Immature natural killer cell (primary cell): Measurements from ENCODE around the gene PRKAG2. TPM values are rescaled to one million over a fixed set of nuclear protein-coding genes. Genes with fewer than 3 reads are reported as not detected.

Experiments used
- DNase-seq, 3 donors: peaks; one replicate each; pipeline ENCODE4 v3.0.0; 2022; ENCODE audit warnings: mixed read lengths in 1 of 3
- H3K27ac Mint-ChIP-seq, 6 donors: one replicate each; pipeline ENCODE4 v1.8.0; 2020; ENCODE audit warnings: mixed read lengths in 6 of 6, mild to moderate bottlenecking in 5 of 6, inconsistent platforms in 4 of 6, moderate library complexity in 3 of 6
- H3K27me3 Mint-ChIP-seq, 3 donors: one replicate each; pipeline ENCODE4 v1.8.0; 2020 to 2021; ENCODE audit warnings: low read depth in 3 of 3, mild to moderate bottlenecking in 3 of 3, mixed read lengths in 3 of 3, moderate library complexity in 3 of 3, inconsistent platforms in 1 of 3
- H3K36me3 Mint-ChIP-seq, 3 donors: one replicate each; pipeline ENCODE4 v1.8.0; 2020; ENCODE audit warnings: mixed read lengths in 3 of 3, inconsistent platforms in 2 of 3, mild to moderate bottlenecking in 2 of 3
- H3K4me1 Mint-ChIP-seq, 2 donors: one replicate each; pipeline ENCODE4 v1.8.0; 2020; ENCODE audit warnings: inconsistent platforms in 2 of 2, mild to moderate bottlenecking in 2 of 2, mixed read lengths in 2 of 2, moderate library complexity in 1 of 2
- H3K4me3 Mint-ChIP-seq, 5 donors: one replicate each; pipeline ENCODE4 v1.8.0; 2020; ENCODE audit warnings: mild to moderate bottlenecking in 5 of 5, mixed read lengths in 5 of 5, inconsistent platforms in 3 of 5, moderate library complexity in 3 of 5
- H3K9me3 Mint-ChIP-seq, 6 donors: one replicate each; pipeline ENCODE4 v1.8.0; 2020; ENCODE audit warnings: mild to moderate bottlenecking in 6 of 6, mixed read lengths in 6 of 6, inconsistent platforms in 4 of 6, moderate library complexity in 3 of 6
- polyA plus RNA-seq, 3 donors: library from polyadenylated mRNA; unstranded; fragments of 300-500 nt; fragmentation: Illumina TruSeq; gene quantifications; one replicate each; pipeline ENCODE4 v1.2.3, GENCODE V29; 2021

The PRKAG2 gene
- polyA plus RNA-seq, 3 donors from 2014 or later: 14.7 to 22.5 (median 19.1) TPM

GRCh38 chr7:151623766-151624165 lies 253.1 kb downstream of the PRKAG2 start:
- Mint-ChIP-seq H3K4me3 (no peak overlapping the region), H3K27ac (no peak overlapping the region), H3K27me3 (peaks cover 0 to 5% (median 0%) of the 10 kb centered on the region in 3 donors), H3K36me3 (peaks cover 0 to 4% (median 3%) of the 10 kb centered on the region in 3 donors), H3K4me1 (peaks cover 28 to 47% of the 10 kb centered on the region in 2 donors), H3K9me3 (no peaks in the 10 kb centered on the region)
- no peak for DNase-seq

GRCh38 chr7:151621961-151622360 lies 255.0 kb downstream of the PRKAG2 start:
- peaks cover 0 to 4% (median 4%) of the 10 kb centered on the region in 3 donors for H3K36me3 Mint-ChIP-seq
- H3K4me1 Mint-ChIP-seq: peaks cover 26 to 49% of the 10 kb centered on the region in 2 donors
- peaks cover 0 to 5% (median 0%) of the 10 kb centered on the region in 3 donors for H3K27me3 Mint-ChIP-seq
- H3K4me3 Mint-ChIP-seq: no peak overlapping the region
- H3K27ac Mint-ChIP-seq: no peak overlapping the region
- no peak for DNase-seq
- H3K9me3 Mint-ChIP-seq: no peaks in the 10 kb centered on the region

- Mint-ChIP-seq H3K27me3 (peaks cover 0 to 2% (median 0%) of the 10 kb centered on the region in 3 donors), H3K9me3 (no peaks in the 10 kb centered on the region), H3K36me3 (peaks cover 0 to 10% (median 4%) of the 10 kb centered on the region in 3 donors), H3K4me1 (peaks cover 11 to 12% of the 10 kb centered on the region in 2 donors), H3K4me3 (no peak overlapping the region), H3K27ac (no peak overlapping the region)
- DNase-seq: no peak
Observed at GRCh38 chr7:151616443-151617213, 260.3 kb downstream of the PRKAG2 start.

GRCh38 chr7:151615784-151616183 lies 261.1 kb downstream of the PRKAG2 start:
- Mint-ChIP-seq H3K36me3 (peaks cover 0 to 10% (median 4%) of the 10 kb centered on the region in 3 donors), H3K4me3 (no peak overlapping the region), H3K4me1 (peaks cover 11% of the 10 kb centered on the region in 2 donors), H3K27me3 (peaks cover 0 to 2% (median 0%) of the 10 kb centered on the region in 3 donors), H3K9me3 (no peaks in the 10 kb centered on the region), H3K27ac (no peak overlapping the region)
- DNase-seq: no peak

GRCh38 chr7:151615058-151615457 lies 261.9 kb downstream of the PRKAG2 start:
- Mint-ChIP-seq H3K27ac (no peak overlapping the region), H3K27me3 (no peaks in the 10 kb centered on the region), H3K9me3 (no peaks in the 10 kb centered on the region), H3K4me3 (no peak overlapping the region), H3K4me1 (peaks cover 11% of the 10 kb centered on the region in 2 donors), H3K36me3 (peaks cover 0 to 10% (median 4%) of the 10 kb centered on the region in 3 donors)
- DNase-seq: no peak

- Mint-ChIP-seq H3K9me3 (no peaks in the 10 kb centered on the region), H3K4me1 (peaks cover 11% of the 10 kb centered on the region in 2 donors), H3K27ac (no peak overlapping the region), H3K27me3 (no peaks in the 10 kb centered on the region), H3K36me3 (peaks cover 0 to 10% (median 3%) of the 10 kb centered on the region in 3 donors), H3K4me3 (no peak overlapping the region)
- no peak for DNase-seq
Observed at GRCh38 chr7:151614019-151614418, 262.9 kb downstream of the PRKAG2 start.

GRCh38 chr7:151611878-151612277 lies 265.0 kb downstream of the PRKAG2 start:
- peaks cover 0 to 10% (median 0%) of the 10 kb centered on the region in 3 donors for H3K36me3 Mint-ChIP-seq
- H3K4me1 Mint-ChIP-seq: peaks cover 16 to 19% of the 10 kb centered on the region in 2 donors
- DNase-seq: no peak
- H3K9me3 Mint-ChIP-seq: no peaks in the 10 kb centered on the region
- H3K27ac Mint-ChIP-seq: no peak overlapping the region
- H3K4me3 Mint-ChIP-seq: no peak overlapping the region
- peaks cover 0 to 2% (median 0%) of the 10 kb centered on the region in 3 donors for H3K27me3 Mint-ChIP-seq

- peaks cover 0 to 10% (median 0%) of the 10 kb centered on the region in 3 donors for H3K36me3 Mint-ChIP-seq
- H3K4me3 Mint-ChIP-seq: no peak overlapping the region
- H3K9me3 Mint-ChIP-seq: no peaks in the 10 kb centered on the region
- H3K27me3 Mint-ChIP-seq: peaks cover 0 to 2% (median 0%) of the 10 kb centered on the region in 3 donors
- H3K4me1 Mint-ChIP-seq: peaks cover 10 to 12% of the 10 kb centered on the region in 2 donors
- H3K27ac Mint-ChIP-seq: no peak overlapping the region
- no peak for DNase-seq
Observed at GRCh38 chr7:151611041-151611440, 265.9 kb downstream of the PRKAG2 start.

- DNase-seq: no peak
- peak overlapping the region in 4 of 6 donors; percentile 10 to 55 (median 14) for H3K27ac Mint-ChIP-seq
- peaks cover 0 to 5% (median 0%) of the 10 kb centered on the region in 3 donors for H3K27me3 Mint-ChIP-seq
- H3K4me1 Mint-ChIP-seq: peaks cover 6 to 17% of the 10 kb centered on the region in 2 donors
- no peak overlapping the region for H3K4me3 Mint-ChIP-seq
- no peaks in the 10 kb centered on the region for H3K9me3 Mint-ChIP-seq
- H3K36me3 Mint-ChIP-seq: peaks cover 3 to 7% (median 4%) of the 10 kb centered on the region in 3 donors
Observed at GRCh38 chr7:151608031-151608551, 268.8 kb downstream of the PRKAG2 start.

GRCh38 chr7:151607464-151607867 lies 269.4 kb downstream of the PRKAG2 start:
- Mint-ChIP-seq H3K4me1 (peaks cover 6 to 17% of the 10 kb centered on the region in 2 donors), H3K36me3 (peaks cover 3 to 4% (median 4%) of the 10 kb centered on the region in 3 donors), H3K9me3 (no peaks in the 10 kb centered on the region), H3K27ac (peak overlapping the region in 3 of 6 donors; percentile 13 to 54 (median 25)), H3K27me3 (peaks cover 0 to 8% (median 0%) of the 10 kb centered on the region in 3 donors), H3K4me3 (no peak overlapping the region)
- DNase-seq: no peak

- Mint-ChIP-seq H3K36me3 (peaks cover 4 to 7% (median 4%) of the 10 kb centered on the region in 3 donors), H3K4me3 (no peak overlapping the region), H3K27ac (no peak overlapping the region), H3K4me1 (peaks cover 6 to 17% of the 10 kb centered on the region in 2 donors), H3K27me3 (peaks cover 0 to 12% (median 0%) of the 10 kb centered on the region in 3 donors), H3K9me3 (no peaks in the 10 kb centered on the region)
- no peak for DNase-seq
Observed at GRCh38 chr7:151603951-151604350, 273.0 kb downstream of the PRKAG2 start.

GRCh38 chr7:151601521-151602305 lies 275.2 kb downstream of the PRKAG2 start:
- DNase-seq: no peak
- Mint-ChIP-seq H3K4me3 (no peak overlapping the region), H3K36me3 (peaks cover 4 to 7% (median 4%) of the 10 kb centered on the region in 3 donors), H3K27ac (no peak overlapping the region), H3K27me3 (peaks cover 0 to 10% (median 0%) of the 10 kb centered on the region in 3 donors), H3K4me1 (peaks cover 5 to 23% of the 10 kb centered on the region in 2 donors), H3K9me3 (no peaks in the 10 kb centered on the region)

GRCh38 chr7:151600331-151600730 lies 276.6 kb downstream of the PRKAG2 start:
- Mint-ChIP-seq H3K36me3 (peaks cover 4 to 7% (median 4%) of the 10 kb centered on the region in 3 donors), H3K27me3 (peaks cover 0 to 10% (median 0%) of the 10 kb centered on the region in 3 donors), H3K27ac (peak overlapping the region in 1 of 6 donors; percentile 17), H3K4me1 (peaks cover 6 to 24% of the 10 kb centered on the region in 2 donors), H3K9me3 (no peaks in the 10 kb centered on the region), H3K4me3 (no peak overlapping the region)
- DNase-seq: no peak
